ENCODE data around the gene TMEM89. TPM values are rescaled to one million over a fixed set of nuclear protein-coding genes. Genes with fewer than 3 reads are reported as not detected.

TMEM89 gene
- total RNA-seq, 1 experiment from 2014 or later: not detected

GRCh38 chr3:48585411-48585810 is 36.2 kb downstream of the TMEM89 start:
- no peaks in the 10 kb centered on the region for H3K27me3 Mint-ChIP-seq (ENCODE audit: insufficient read depth, unreplicated experiment)
- CTCF ChIA-PET: interaction anchor here (1.2 kb wide), 1 partner anchor 27 kb away, joined by 5 read pairs; no protein-coding TSS in a partner anchor
- no peak overlapping the region for H3K4me3 Mint-ChIP-seq (ENCODE audit: unreplicated experiment)
- peaks cover 7% of the 10 kb centered on the region for H3K4me1 Mint-ChIP-seq (ENCODE audit: insufficient read depth, unreplicated experiment)
- POLR2A ChIA-PET: interaction anchor here (0.8 kb wide), 1 partner anchor 18 kb away, joined by 3 read pairs; no protein-coding TSS in a partner anchor
- TF ChIP-seq CTCF (IDR thresholded peaks at IDR 0.05; ENCODE audit: unreplicated experiment): no peak
- H3K9me3 Mint-ChIP-seq (ENCODE audit: unreplicated experiment): no peaks in the 10 kb centered on the region
- intact Hi-C loops (cut with micrococcal nuclease): no loop called here
- H3K36me3 Mint-ChIP-seq (ENCODE audit: insufficient read depth, unreplicated experiment): peaks cover 55% of the 10 kb centered on the region
- no peak overlapping the region for H3K27ac Mint-ChIP-seq (ENCODE audit: low read depth, unreplicated experiment)
- no TSS peak for BruUV-seq (replicated peaks)
- no peak for DNase-seq (ENCODE audit: unreplicated experiment)

- BruUV-seq (replicated peaks): no TSS peak
- no peaks in the 10 kb centered on the region for H3K9me3 Mint-ChIP-seq (ENCODE audit: unreplicated experiment)
- H3K27me3 Mint-ChIP-seq (ENCODE audit: insufficient read depth, unreplicated experiment): no peaks in the 10 kb centered on the region
- ChIA-PET CTCF (interaction anchor here (1.2 kb wide), 1 partner anchor 26 kb away, joined by 5 read pairs; no protein-coding TSS in a partner anchor), POLR2A (interaction anchor here (0.8 kb wide), 1 partner anchor 17 kb away, joined by 3 read pairs; no protein-coding TSS in a partner anchor)
- no peak for TF ChIP-seq CTCF (IDR thresholded peaks at IDR 0.05; ENCODE audit: unreplicated experiment)
- peaks cover 7% of the 10 kb centered on the region for H3K4me1 Mint-ChIP-seq (ENCODE audit: insufficient read depth, unreplicated experiment)
- H3K4me3 Mint-ChIP-seq (ENCODE audit: unreplicated experiment): no peak overlapping the region
- intact Hi-C loops (cut with micrococcal nuclease): no loop called here
- no peak for DNase-seq (ENCODE audit: unreplicated experiment)
- H3K27ac Mint-ChIP-seq (ENCODE audit: low read depth, unreplicated experiment): no peak overlapping the region
- peaks cover 54% of the 10 kb centered on the region for H3K36me3 Mint-ChIP-seq (ENCODE audit: insufficient read depth, unreplicated experiment)
Observed at GRCh38 chr3:48584836-48585235, 36.7 kb downstream of the TMEM89 start.

- H3K9me3 Mint-ChIP-seq (ENCODE audit: unreplicated experiment): no peaks in the 10 kb centered on the region
- no peak for TF ChIP-seq CTCF (IDR thresholded peaks at IDR 0.05; ENCODE audit: unreplicated experiment)
- intact Hi-C loops (cut with micrococcal nuclease): no loop called here
- ChIA-PET POLR2A (interaction anchor here (1.1 kb wide), 1 partner anchor 20 kb away, joined by 3 read pairs; no protein-coding TSS in a partner anchor), CTCF (interaction anchor here (0.5 to 0.8 kb wide), 3 partner anchors 16 to 177 kb away, joined by 3 read pairs; no protein-coding TSS in a partner anchor)
- H3K27ac Mint-ChIP-seq (ENCODE audit: low read depth, unreplicated experiment): peak overlapping the region; percentile 51
- H3K4me3 Mint-ChIP-seq (ENCODE audit: unreplicated experiment): no peak overlapping the region
- no peaks in the 10 kb centered on the region for H3K27me3 Mint-ChIP-seq (ENCODE audit: insufficient read depth, unreplicated experiment)
- no peak for DNase-seq (ENCODE audit: unreplicated experiment)
- H3K4me1 Mint-ChIP-seq (ENCODE audit: insufficient read depth, unreplicated experiment): no peaks in the 10 kb centered on the region
- no TSS peak for BruUV-seq (replicated peaks)
- peaks cover 49% of the 10 kb centered on the region for H3K36me3 Mint-ChIP-seq (ENCODE audit: insufficient read depth, unreplicated experiment)
Observed at GRCh38 chr3:48581621-48582481, 39.7 kb downstream of the TMEM89 start.

GRCh38 chr3:48576647-48577046 is 44.9 kb downstream of the TMEM89 start:
- Mint-ChIP-seq H3K4me3 (ENCODE audit: unreplicated experiment) (no peak overlapping the region), H3K27ac (ENCODE audit: low read depth, unreplicated experiment) (no peak overlapping the region), H3K27me3 (ENCODE audit: insufficient read depth, unreplicated experiment) (no peaks in the 10 kb centered on the region), H3K4me1 (ENCODE audit: insufficient read depth, unreplicated experiment) (no peaks in the 10 kb centered on the region), H3K9me3 (ENCODE audit: unreplicated experiment) (no peaks in the 10 kb centered on the region), H3K36me3 (ENCODE audit: insufficient read depth, unreplicated experiment) (peaks cover 36% of the 10 kb centered on the region)
- DNase-seq (ENCODE audit: unreplicated experiment): no peak
- intact Hi-C loops (cut with micrococcal nuclease): no loop called here
- no peak for TF ChIP-seq CTCF (IDR thresholded peaks at IDR 0.05; ENCODE audit: unreplicated experiment)
- CTCF ChIA-PET: no interaction called here
- POLR2A ChIA-PET: interaction anchor here (0.9 to 1.0 kb wide), 2 partner anchors 10 to 87 kb away, joined by 3 read pairs; no protein-coding TSS in a partner anchor
- no TSS peak for BruUV-seq (replicated peaks)
